ENCODE results near the gene KLHL36. TPM values are rescaled to one million over a fixed set of nuclear protein-coding genes. Genes with fewer than 3 reads are reported as not detected.
"Not testable (repeated sequence)": the region's sequence is repeated elsewhere in the genome, so short reads cannot be mapped to it uniquely, and the experiment has no call there.

KLHL36 gene
- total RNA-seq, 1 donor from 2014 or later = 58.2 TPM

- ATAC-seq (no peak), DNase-seq (ENCODE audit: missing footprints) (no peak)
- intact Hi-C loops (cut with DNase I) = no loop called here
Observed at GRCh38 chr16:84614623-84614967, 33.7 kb upstream of the KLHL36 start.

- no peak for ATAC-seq
- no peak for DNase-seq (ENCODE audit: missing footprints)
- intact Hi-C loops (cut with DNase I) = loop anchor here (5.0 kb wide), 1 partner anchor 83 kb away; no protein-coding TSS in a partner anchor
Observed at GRCh38 chr16:84614968-84615813, 33.1 kb upstream of the KLHL36 start.

GRCh38 chr16:84616515-84616914, 31.8 kb upstream of the KLHL36 start:
- DNase-seq (ENCODE audit: missing footprints) (no peak), ATAC-seq (no peak)
- intact Hi-C loops (cut with DNase I) = loop anchor here (5.0 kb wide), 1 partner anchor 84 kb away; no protein-coding TSS in a partner anchor

GRCh38 chr16:84617041-84617790, 31.1 kb upstream of the KLHL36 start:
- intact Hi-C loops (cut with DNase I) = loop anchor here (5.0 kb wide), 1 partner anchor 85 kb away; no protein-coding TSS in a partner anchor
- DNase-seq (ENCODE audit: missing footprints) = peak; percentile 85
- ATAC-seq = no peak

- peak; percentile 91 for ATAC-seq
- peak; percentile 99 for DNase-seq (ENCODE audit: missing footprints)
- intact Hi-C loops (cut with DNase I) = loop anchor here (2.0 to 5.0 kb wide), 2 partner anchors 86 to 113 kb away; partner anchors contain the start of gene MEAK7
Observed at GRCh38 chr16:84617791-84618580, 30.3 kb upstream of the KLHL36 start, which contains the start of gene COTL1. COTL1 (minus strand) TSS chr16:84618078; CDS start chr16:84617914, 164 bp downstream.

GRCh38 chr16:84618581-84619460, 29.5 kb upstream of the KLHL36 start:
- intact Hi-C loops (cut with DNase I) = loop anchor here (2.0 to 5.0 kb wide), 2 partner anchors 87 to 114 kb away; partner anchors contain the start of gene MEAK7
- ATAC-seq = no peak
- DNase-seq (ENCODE audit: missing footprints) = no peak

GRCh38 chr16:84620913-84621312, 27.4 kb upstream of the KLHL36 start:
- intact Hi-C loops (cut with DNase I) = loop anchor here (5.0 kb wide), 1 partner anchor 351 kb away; no protein-coding TSS in a partner anchor
- not testable (repeated sequence) for DNase-seq (ENCODE audit: missing footprints); ATAC-seq

- DNase-seq (ENCODE audit: missing footprints) = no peak
- intact Hi-C loops (cut with DNase I) = no loop called here
- no peak for ATAC-seq
Observed at GRCh38 chr16:84625556-84625955, 22.8 kb upstream of the KLHL36 start.

GRCh38 chr16:84628226-84628731, 20.0 kb upstream of the KLHL36 start:
- no peak for DNase-seq (ENCODE audit: missing footprints)
- ATAC-seq = no peak
- intact Hi-C loops (cut with DNase I) = no loop called here

- DNase-seq (ENCODE audit: missing footprints) (no peak), ATAC-seq (no peak)
- intact Hi-C loops (cut with DNase I) = no loop called here
Observed at GRCh38 chr16:84629580-84629979, 18.7 kb upstream of the KLHL36 start.

- ATAC-seq (no peak), DNase-seq (ENCODE audit: missing footprints) (no peak)
- intact Hi-C loops (cut with DNase I) = no loop called here
Observed at GRCh38 chr16:84630009-84630408, 18.3 kb upstream of the KLHL36 start.

- ATAC-seq (no peak), DNase-seq (ENCODE audit: missing footprints) (no peak)
- intact Hi-C loops (cut with DNase I) = no loop called here
Observed at GRCh38 chr16:84630446-84631152, 17.7 kb upstream of the KLHL36 start.

GRCh38 chr16:84631153-84631466, 17.2 kb upstream of the KLHL36 start:
- ATAC-seq (no peak), DNase-seq (ENCODE audit: missing footprints) (no peak)
- intact Hi-C loops (cut with DNase I) = no loop called here

- ATAC-seq (no peak), DNase-seq (ENCODE audit: missing footprints) (no peak)
- intact Hi-C loops (cut with DNase I) = no loop called here
Observed at GRCh38 chr16:84631886-84632285, 16.4 kb upstream of the KLHL36 start.

- ATAC-seq; DNase-seq (ENCODE audit: missing footprints); intact Hi-C loops (cut with DNase I): not testable (repeated sequence)
Observed at GRCh38 chr16:84632862-84633261, 15.4 kb upstream of the KLHL36 start.

GRCh38 chr16:84633622-84634021, 14.7 kb upstream of the KLHL36 start:
- intact Hi-C loops (cut with DNase I) = no loop called here
- ATAC-seq (peak; percentile 93), DNase-seq (ENCODE audit: missing footprints) (peak; percentile 92)

GRCh38 chr16:84635702-84636101, 12.6 kb upstream of the KLHL36 start:
- no peak for DNase-seq (ENCODE audit: missing footprints)
- intact Hi-C loops (cut with DNase I) = no loop called here
- ATAC-seq = peak; percentile 4
